Immature natural killer cell (primary cell): ENCODE results near the gene ANKRD23. TPM values are rescaled to one million over a fixed set of nuclear protein-coding genes. Genes with fewer than 3 reads are reported as not detected.

Experiments used
- DNase-seq, 3 donors: peaks; one replicate each; pipeline ENCODE4 v3.0.0; 2022; ENCODE audit warnings: mixed read lengths in 1 of 3
- H3K27ac Mint-ChIP-seq, 6 donors: one replicate each; pipeline ENCODE4 v1.8.0; 2020; ENCODE audit warnings: mixed read lengths in 6 of 6, mild to moderate bottlenecking in 5 of 6, inconsistent platforms in 4 of 6, moderate library complexity in 3 of 6
- H3K27me3 Mint-ChIP-seq, 3 donors: one replicate each; pipeline ENCODE4 v1.8.0; 2020 to 2021; ENCODE audit warnings: low read depth in 3 of 3, mild to moderate bottlenecking in 3 of 3, mixed read lengths in 3 of 3, moderate library complexity in 3 of 3, inconsistent platforms in 1 of 3
- H3K36me3 Mint-ChIP-seq, 3 donors: one replicate each; pipeline ENCODE4 v1.8.0; 2020; ENCODE audit warnings: mixed read lengths in 3 of 3, inconsistent platforms in 2 of 3, mild to moderate bottlenecking in 2 of 3
- H3K4me1 Mint-ChIP-seq, 2 donors: one replicate each; pipeline ENCODE4 v1.8.0; 2020; ENCODE audit warnings: inconsistent platforms in 2 of 2, mild to moderate bottlenecking in 2 of 2, mixed read lengths in 2 of 2, moderate library complexity in 1 of 2
- H3K4me3 Mint-ChIP-seq, 5 donors: one replicate each; pipeline ENCODE4 v1.8.0; 2020; ENCODE audit warnings: mild to moderate bottlenecking in 5 of 5, mixed read lengths in 5 of 5, inconsistent platforms in 3 of 5, moderate library complexity in 3 of 5
- H3K9me3 Mint-ChIP-seq, 6 donors: one replicate each; pipeline ENCODE4 v1.8.0; 2020; ENCODE audit warnings: mild to moderate bottlenecking in 6 of 6, mixed read lengths in 6 of 6, inconsistent platforms in 4 of 6, moderate library complexity in 3 of 6
- polyA plus RNA-seq, 3 donors: library from polyadenylated mRNA; unstranded; fragments of 300-500 nt; fragmentation: Illumina TruSeq; gene quantifications; one replicate each; pipeline ENCODE4 v1.2.3, GENCODE V29; 2021

ANKRD23 gene
- polyA plus RNA-seq, 3 donors from 2014 or later, result 1.3 TPM; not detected in 2

GRCh38 chr2:96872591-96873349 is 28.9 kb upstream of the ANKRD23 start:
- Mint-ChIP-seq H3K4me3 (no peak overlapping the region), H3K27me3 (peaks cover 5 to 10% (median 5%) of the 10 kb centered on the region in 3 donors), H3K27ac (peak overlapping the region in 5 of 6 donors; percentile 17 to 72 (median 37)), H3K9me3 (no peaks in the 10 kb centered on the region), H3K36me3 (peaks cover 0 to 3% (median 0%) of the 10 kb centered on the region in 3 donors), H3K4me1 (peaks cover 37 to 51% of the 10 kb centered on the region in 2 donors)
- no peak for DNase-seq

- Mint-ChIP-seq H3K36me3 (peaks cover 0 to 3% (median 0%) of the 10 kb centered on the region in 3 donors), H3K9me3 (no peaks in the 10 kb centered on the region), H3K4me1 (peaks cover 42 to 57% of the 10 kb centered on the region in 2 donors), H3K27ac (peak overlapping the region; percentile 84 to 98 (median 94)), H3K4me3 (peak overlapping the region; percentile 90 to 97 (median 94)), H3K27me3 (peaks cover 5 to 10% (median 8%) of the 10 kb centered on the region in 3 donors)
- peak; percentile 80 to 84 (median 83) for DNase-seq
Observed at GRCh38 chr2:96870626-96871255, 26.9 kb upstream of the ANKRD23 start.

GRCh38 chr2:96869822-96870625 is 26.2 kb upstream of the ANKRD23 start, which contains the start of gene SEMA4C:
Gene SEMA4C, minus strand, starts transcription at chr2:96870080. Its CDS starts 2,194 bp downstream, at chr2:96867886.
- peak within 1 kb of the TSS; percentile 90 to 97 (median 94) for H3K4me3 Mint-ChIP-seq
- H3K9me3 Mint-ChIP-seq, result no peaks in the 10 kb centered on the region
- peaks cover 43 to 54% of the 10 kb centered on the region in 2 donors for H3K4me1 Mint-ChIP-seq
- peak; percentile 79 to 80 (median 80) for DNase-seq
- peak within 1 kb of the TSS; percentile 84 to 98 (median 94) for H3K27ac Mint-ChIP-seq
- H3K27me3 Mint-ChIP-seq, result peaks cover 5 to 10% (median 8%) of the 10 kb centered on the region in 3 donors
- peaks cover 0 to 3% (median 0%) of the 10 kb centered on the region in 3 donors for H3K36me3 Mint-ChIP-seq

DNA sequence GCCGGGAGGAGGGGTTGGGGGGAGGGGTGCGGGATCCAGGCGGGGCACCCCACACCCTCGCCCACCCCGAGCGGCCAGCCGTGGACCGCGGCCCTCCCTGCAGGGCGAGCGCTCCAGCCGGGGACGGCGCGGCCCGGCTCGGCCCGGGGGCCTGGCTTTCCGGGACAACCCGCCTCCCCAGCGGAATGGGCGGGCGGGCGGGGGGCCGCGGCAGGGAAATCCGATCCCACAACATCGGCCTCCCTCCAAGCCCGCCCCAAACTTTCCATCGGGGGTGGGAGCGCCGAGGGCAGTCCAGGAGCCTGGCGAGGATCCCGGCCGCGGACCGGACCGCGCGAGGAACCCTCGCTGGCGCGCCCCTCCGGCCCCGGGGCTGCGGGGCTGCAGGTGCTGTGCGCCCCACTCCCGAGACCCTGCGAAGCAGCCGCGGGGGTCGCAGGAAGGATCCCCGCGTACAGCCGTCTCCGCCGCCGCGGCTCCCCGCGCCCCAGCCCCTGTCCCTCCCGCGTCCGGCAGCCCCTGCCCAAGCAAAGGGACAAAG is 25.5 kb upstream of the ANKRD23 start:
- H3K27ac Mint-ChIP-seq, result no peak overlapping the region
- H3K27me3 Mint-ChIP-seq, result peaks cover 5 to 10% (median 8%) of the 10 kb centered on the region in 3 donors
- H3K9me3 Mint-ChIP-seq, result no peaks in the 10 kb centered on the region
- H3K4me3 Mint-ChIP-seq, result peak overlapping the region in 4 of 5 donors; percentile 64 to 95 (median 92)
- no peak for DNase-seq
- peaks cover 41 to 52% of the 10 kb centered on the region in 2 donors for H3K4me1 Mint-ChIP-seq
- H3K36me3 Mint-ChIP-seq, result peaks cover 0 to 3% (median 0%) of the 10 kb centered on the region in 3 donors

- H3K27me3 Mint-ChIP-seq, result peaks cover 5 to 10% (median 8%) of the 10 kb centered on the region in 3 donors
- peak; percentile 72 to 78 (median 77) for DNase-seq
- no peaks in the 10 kb centered on the region for H3K9me3 Mint-ChIP-seq
- peaks cover 0 to 3% (median 0%) of the 10 kb centered on the region in 3 donors for H3K36me3 Mint-ChIP-seq
- H3K4me3 Mint-ChIP-seq, result peak overlapping the region; percentile 82 to 93 (median 89)
- H3K27ac Mint-ChIP-seq, result peak overlapping the region in 4 of 6 donors; percentile 76 to 92 (median 88)
- H3K4me1 Mint-ChIP-seq, result peaks cover 40 to 48% of the 10 kb centered on the region in 2 donors
Observed at GRCh38 chr2:96868555-96869280, 24.9 kb upstream of the ANKRD23 start.

DNA sequence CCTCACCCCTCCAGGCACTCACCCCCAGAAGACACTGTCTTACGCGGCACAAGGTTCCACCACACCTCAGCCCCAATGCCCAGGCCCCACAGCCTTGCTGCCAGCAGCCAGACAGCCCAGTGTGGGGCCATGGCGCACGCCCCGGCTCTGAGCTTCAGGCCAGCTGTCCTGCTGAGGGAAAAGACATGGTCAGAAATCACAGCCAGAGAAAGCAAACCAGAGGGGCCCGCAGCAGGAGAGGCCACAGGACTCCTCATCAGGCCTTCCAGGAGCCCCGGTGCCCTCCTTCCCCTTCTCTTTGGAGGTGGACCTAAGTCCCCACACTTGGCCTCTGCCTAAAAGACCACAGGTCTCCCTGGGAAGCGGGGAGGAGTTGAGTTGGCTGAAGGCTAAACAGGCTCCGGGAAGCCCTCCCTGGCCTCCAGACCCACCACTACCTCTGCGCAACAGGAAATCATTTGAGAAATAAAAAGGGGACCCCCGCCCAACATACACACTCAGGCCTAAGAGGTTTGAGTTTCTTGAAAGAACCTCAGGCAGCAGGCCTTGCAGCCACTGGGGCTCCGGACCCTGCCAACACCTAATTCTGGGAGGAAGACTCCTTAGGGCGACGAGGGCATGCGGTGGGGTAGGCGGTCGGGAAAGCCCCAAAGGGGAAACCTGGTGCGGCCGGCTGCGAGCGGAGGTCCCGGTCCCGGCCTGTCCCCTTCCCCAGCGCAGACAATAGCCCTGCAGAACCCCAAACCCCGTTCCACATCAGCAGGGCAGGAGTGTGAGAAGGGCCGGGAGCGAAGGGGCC is 24.1 kb upstream of the ANKRD23 start:
- peaks cover 3 to 5% (median 5%) of the 10 kb centered on the region in 3 donors for H3K36me3 Mint-ChIP-seq
- DNase-seq, result peak; percentile 28 to 64 (median 41)
- peak overlapping the region; percentile 76 to 93 (median 88) for H3K27ac Mint-ChIP-seq
- H3K9me3 Mint-ChIP-seq, result no peaks in the 10 kb centered on the region
- H3K27me3 Mint-ChIP-seq, result peaks cover 5 to 10% (median 8%) of the 10 kb centered on the region in 3 donors
- H3K4me1 Mint-ChIP-seq, result peaks cover 43 to 48% of the 10 kb centered on the region in 2 donors
- H3K4me3 Mint-ChIP-seq, result peak overlapping the region; percentile 82 to 93 (median 89)

- Mint-ChIP-seq H3K4me3 (peak overlapping the region; percentile 82 to 93 (median 89)), H3K9me3 (no peaks in the 10 kb centered on the region), H3K36me3 (peaks cover 3 to 7% (median 6%) of the 10 kb centered on the region in 3 donors), H3K27ac (peak overlapping the region; percentile 76 to 93 (median 88)), H3K4me1 (peaks cover 43 to 47% of the 10 kb centered on the region in 2 donors), H3K27me3 (peaks cover 5 to 10% (median 8%) of the 10 kb centered on the region in 3 donors)
- peak in 1 of 3 donors; percentile 20 for DNase-seq
Observed at GRCh38 chr2:96866986-96867755, 23.4 kb upstream of the ANKRD23 start.

DNA sequence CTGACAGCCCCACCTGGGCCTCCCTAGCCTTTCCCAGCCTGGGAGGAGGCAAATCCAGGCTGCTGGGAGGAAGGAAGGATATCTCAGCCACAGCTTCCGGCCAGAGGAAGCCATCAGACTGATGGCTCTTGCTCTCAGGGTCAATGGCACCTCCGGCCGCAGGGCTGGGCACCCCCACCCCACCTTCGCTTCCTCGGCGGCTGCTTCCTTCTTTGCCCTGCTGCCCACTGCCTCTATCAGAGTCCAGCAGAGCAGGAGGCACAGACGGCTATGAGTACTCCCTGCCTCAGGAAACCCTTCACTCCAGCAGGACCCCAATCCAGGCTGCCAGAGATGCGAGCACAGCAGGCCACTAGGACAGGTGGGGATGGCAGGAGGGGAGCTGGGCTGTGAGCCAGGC is 22.8 kb upstream of the ANKRD23 start:
- H3K4me1 Mint-ChIP-seq, result peaks cover 47% of the 10 kb centered on the region in 2 donors
- H3K27me3 Mint-ChIP-seq, result peaks cover 5 to 10% (median 8%) of the 10 kb centered on the region in 3 donors
- H3K4me3 Mint-ChIP-seq, result peak overlapping the region; percentile 82 to 93 (median 89)
- no peaks in the 10 kb centered on the region for H3K9me3 Mint-ChIP-seq
- H3K27ac Mint-ChIP-seq, result peak overlapping the region; percentile 76 to 93 (median 88)
- peaks cover 3 to 13% (median 9%) of the 10 kb centered on the region in 3 donors for H3K36me3 Mint-ChIP-seq
- DNase-seq, result peak; percentile 17 to 35 (median 29)

DNA sequence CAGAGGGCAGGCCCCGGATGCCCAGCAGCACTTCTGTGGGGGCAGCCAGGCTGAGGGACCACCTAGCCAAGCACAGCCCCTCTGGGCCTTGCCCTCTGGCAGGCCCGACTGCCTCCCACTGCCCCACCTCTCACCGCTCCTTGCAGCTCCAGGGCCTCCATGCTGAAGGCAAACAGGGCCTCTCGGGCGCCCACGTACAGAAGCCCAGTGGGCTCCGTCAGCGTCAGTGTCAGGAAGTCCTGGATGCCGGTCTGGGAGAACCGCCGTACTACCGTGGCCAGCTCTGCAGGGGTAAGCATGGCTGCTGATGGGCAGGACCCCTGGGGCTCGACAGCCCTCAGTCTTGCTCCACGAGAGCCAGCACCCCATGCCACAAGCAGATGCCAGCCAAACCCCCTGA is 22.3 kb upstream of the ANKRD23 start:
- H3K9me3 Mint-ChIP-seq, result no peaks in the 10 kb centered on the region
- peaks cover 3 to 17% (median 9%) of the 10 kb centered on the region in 3 donors for H3K36me3 Mint-ChIP-seq
- H3K27me3 Mint-ChIP-seq, result peaks cover 5 to 13% (median 8%) of the 10 kb centered on the region in 3 donors
- peaks cover 43 to 46% of the 10 kb centered on the region in 2 donors for H3K4me1 Mint-ChIP-seq
- peak overlapping the region; percentile 82 to 93 (median 89) for H3K4me3 Mint-ChIP-seq
- H3K27ac Mint-ChIP-seq, result peak overlapping the region in 4 of 6 donors; percentile 85 to 92 (median 88)
- no peak for DNase-seq

DNA sequence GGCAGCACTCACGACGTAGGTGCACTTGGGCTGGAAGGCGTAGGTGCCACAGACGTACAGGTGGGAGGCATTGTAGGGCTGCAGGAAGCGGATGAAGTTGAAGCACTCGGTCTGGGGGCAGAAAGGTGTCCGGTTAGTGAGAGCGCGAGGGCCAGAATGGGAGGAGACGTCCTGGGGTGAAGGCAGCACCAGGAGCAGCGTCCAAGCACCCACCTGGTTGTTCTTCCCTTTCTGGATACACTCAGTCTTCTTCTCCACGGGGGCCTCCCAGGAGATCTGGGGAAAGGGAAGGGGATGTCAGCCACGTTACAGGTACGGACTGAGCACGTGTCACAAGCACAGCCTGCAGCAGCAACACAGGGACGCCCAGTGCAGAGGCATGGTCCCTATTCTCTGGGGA is 21.8 kb upstream of the ANKRD23 start:
- peaks cover 3 to 13% (median 8%) of the 10 kb centered on the region in 3 donors for H3K27me3 Mint-ChIP-seq
- H3K4me1 Mint-ChIP-seq, result peaks cover 38 to 42% of the 10 kb centered on the region in 2 donors
- H3K36me3 Mint-ChIP-seq, result peaks cover 3 to 17% (median 9%) of the 10 kb centered on the region in 3 donors
- no peak for DNase-seq
- H3K9me3 Mint-ChIP-seq, result no peaks in the 10 kb centered on the region
- H3K27ac Mint-ChIP-seq, result peak overlapping the region in 4 of 6 donors; percentile 57 to 81 (median 68)
- peak overlapping the region; percentile 47 to 93 (median 64) for H3K4me3 Mint-ChIP-seq
